NCI-H510A treated with DMSO at 0.1 percent for 48 hours (cell line): ENCODE data around the gene STXBP4.
A peak's percentile ranks its signal among the peaks of the same experiment; 100 is the strongest.

Experiments used
- DNase-seq: peaks from one replicate; lab custom pipeline; 2025; lab: John Stamatoyannopoulos, UW

STXBP4 gene

DNA sequence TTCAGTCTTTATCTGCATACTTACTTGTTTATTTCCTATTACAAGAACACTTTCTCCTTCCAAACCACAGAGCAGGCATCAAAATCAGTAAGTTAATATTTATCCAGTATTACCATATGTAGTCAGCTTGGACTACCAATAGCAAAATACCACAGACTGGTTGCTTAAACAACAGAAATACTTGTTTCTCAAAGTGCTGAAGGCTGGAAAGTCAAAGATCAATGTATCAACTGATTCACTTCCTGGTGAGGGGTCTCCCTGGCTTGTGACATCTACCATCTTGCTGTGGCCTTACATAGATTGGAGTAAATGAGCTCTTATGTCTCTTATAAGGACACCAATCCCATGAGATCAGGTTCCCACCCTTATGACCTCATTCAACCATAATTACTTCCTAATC lies 2.6 kb downstream of the STXBP4 start:
- no peak for DNase-seq

DNA sequence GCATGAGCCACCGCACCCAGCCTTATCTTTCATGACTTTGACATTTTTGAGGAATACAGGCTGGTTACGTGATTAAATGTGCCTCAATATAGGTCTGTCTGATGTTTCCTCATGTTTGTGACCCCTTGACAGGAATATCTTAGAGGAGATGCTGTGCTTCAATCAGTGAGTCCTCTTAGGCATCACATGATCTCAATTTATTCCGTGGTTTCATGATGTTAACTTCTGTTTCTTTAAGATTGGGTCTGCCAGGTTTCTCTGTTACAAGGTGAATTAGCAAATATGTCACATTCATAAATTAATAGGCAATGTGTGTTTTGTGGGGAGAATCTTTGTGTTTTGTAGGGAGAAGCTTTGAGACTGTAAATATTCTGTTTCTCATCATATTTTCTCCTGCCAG lies 3.3 kb downstream of the STXBP4 start:
- no peak for DNase-seq

DNA sequence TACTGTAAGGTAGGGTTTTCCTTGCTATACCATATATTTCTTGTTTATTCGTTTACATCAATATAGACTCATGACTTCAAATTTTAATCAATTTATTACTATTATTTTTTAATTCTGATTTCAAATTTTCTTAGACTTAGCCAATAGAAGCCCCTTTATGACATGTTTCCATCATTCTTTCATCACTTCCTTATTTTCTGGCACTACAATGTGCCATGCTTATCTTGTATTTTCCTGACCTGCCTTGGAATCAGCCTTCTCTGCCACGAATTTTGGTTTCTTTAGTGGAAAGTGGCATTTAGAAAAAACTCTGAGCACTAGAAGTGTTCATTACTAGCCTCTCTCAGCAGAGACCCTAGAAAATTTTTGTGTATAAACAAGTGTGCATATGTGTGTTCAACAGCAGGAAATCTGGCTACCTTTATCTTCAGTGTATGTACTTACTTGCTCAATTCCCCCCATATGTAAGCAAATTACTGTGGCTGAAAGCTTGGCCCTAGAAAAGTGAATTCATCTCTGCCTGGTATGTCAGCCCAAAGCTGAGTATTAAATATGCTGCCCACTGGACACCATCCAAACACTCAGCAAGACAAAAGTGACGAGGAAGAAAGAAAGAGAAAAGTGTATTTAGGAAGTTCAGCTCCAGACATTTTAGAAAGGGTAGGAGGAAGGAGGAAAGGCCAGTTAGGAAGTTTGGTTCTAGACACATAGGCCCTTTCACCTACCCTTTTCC lies 4.0 kb downstream of the STXBP4 start:
- DNase-seq, result no peak

DNA sequence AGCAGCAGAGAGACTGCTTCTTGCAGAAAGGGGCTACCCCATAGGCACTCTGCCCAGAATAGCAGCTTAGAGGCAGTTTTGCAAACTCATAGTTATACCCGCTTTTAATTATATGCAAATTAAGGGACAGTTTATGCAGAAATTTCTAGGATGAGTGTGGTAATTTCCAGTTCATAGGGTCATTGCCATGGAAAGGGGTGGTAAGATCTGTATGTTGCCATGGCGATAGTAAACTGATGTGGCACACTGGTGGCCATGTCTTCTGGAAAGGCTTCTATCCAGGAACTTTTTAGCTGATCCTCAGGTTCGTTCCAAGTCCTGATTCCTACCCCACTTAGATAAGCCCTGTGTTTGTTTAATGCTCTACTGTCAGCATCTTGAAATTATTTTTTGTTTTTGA lies 6.2 kb downstream of the STXBP4 start:
- no peak for DNase-seq

DNA sequence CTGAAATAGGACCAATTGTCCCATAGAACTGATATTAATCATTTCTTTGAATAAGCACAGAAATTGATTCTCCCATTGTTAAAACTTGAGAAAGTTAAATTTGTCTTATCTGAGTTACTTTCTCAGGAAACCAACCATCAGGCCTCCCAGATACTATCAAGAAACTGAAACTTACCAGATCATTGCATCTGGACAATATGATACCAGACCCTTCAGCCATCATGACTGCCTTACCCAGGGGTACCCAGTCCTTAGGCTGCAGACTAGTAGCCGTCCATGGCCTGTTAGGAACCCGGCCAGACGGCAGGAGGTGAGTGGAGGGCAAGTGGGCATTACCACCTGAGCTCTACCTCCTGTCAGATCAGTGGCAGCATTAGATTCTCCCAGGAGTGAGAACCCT lies 7.8 kb downstream of the STXBP4 start:
- DNase-seq, result no peak

DNA sequence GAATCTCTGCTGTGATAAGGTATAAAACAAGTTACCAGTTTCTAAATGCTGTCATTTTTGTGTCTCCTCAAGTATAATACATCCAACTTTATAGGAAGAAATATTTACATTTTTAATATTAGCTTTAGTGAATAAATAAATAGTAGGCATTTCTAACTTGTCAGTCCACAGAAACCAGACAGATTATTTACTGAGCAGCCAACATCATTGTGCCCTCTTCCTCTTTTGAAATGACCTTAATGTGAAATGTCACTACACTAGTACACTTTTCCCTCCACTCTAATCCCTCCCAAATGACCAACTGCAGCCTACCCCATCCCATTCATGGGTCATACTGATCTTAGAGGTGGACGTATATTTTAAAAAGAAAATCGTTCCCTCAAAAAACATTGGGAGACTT lies 9.2 kb downstream of the STXBP4 start:
- no peak for DNase-seq

DNA sequence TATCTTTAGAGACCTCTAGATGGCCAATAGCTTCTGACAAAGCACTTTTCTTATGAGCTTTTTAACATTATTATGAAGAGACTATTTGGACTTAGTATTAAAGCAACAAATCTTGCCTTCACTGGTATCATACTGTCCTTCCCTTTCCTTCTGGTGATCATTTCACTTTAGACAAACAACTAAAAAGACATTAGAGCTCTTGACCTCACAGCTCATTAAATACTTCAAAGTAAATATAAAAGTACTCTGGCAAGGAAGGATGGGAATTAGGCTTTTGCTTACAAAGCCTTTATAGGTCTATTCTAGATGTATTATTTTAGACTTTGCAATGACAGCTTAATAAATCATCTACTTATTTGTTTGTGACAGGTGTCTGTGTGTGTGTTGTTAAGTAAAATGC lies 11.1 kb downstream of the STXBP4 start:
- DNase-seq, result peak; percentile 51

DNA sequence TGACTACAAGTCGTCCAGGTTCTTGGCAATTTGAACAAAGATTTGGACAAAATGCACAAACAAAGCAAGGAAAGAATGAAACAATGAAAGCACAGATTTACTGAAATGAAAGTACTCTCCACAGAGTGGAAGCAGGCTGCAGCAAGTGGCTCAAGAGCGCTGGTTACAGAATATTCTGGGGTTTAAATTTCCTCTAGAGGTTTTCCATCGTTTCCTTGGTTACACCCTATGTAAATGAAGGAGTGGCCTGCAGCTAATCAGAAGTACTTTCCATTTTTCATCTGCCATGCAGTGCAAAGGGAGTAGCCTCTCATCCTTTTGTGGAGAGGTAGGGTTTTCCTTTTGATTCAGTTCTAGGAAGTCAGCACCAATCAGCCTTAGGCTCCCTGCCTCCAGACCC lies 11.8 kb downstream of the STXBP4 start:
- no peak for DNase-seq

DNA sequence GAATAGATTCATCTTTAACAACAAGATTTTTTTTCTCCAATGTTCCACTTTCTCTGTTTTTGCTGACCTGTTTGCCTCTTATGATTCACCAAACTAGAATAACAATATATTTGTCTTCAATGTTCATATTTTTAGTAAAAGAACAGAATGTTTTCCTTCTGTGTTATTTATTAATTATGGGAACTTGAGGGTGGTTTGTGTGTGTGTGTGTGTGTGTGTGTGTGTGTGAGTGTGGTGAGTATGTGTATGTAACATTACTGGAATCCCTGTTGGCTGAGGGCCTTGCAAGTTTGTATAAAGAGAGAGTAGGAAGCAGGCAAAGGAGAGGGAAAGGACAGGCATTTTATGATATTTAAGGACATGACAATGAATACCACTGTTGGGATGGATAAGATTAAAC lies 13.8 kb downstream of the STXBP4 start:
- no peak for DNase-seq

DNA sequence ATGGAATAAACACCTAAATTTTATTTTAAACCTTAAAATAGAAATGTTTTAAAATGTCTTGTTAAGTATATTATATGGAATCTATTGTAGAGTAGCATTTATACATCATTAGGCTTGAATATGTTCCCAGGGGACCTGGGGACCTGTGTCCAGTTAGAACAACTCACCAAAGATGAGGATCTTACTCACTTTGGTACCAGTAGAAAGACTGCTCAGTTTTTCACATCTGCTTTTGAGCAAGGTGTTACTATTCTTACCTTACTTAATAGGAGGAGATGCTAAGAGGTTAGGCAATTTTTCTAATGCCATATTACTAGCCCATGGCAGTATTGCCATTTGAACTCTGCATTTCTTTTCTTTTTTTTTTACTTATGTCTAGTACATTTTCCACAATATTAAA lies 14.7 kb downstream of the STXBP4 start:
- no peak for DNase-seq

DNA sequence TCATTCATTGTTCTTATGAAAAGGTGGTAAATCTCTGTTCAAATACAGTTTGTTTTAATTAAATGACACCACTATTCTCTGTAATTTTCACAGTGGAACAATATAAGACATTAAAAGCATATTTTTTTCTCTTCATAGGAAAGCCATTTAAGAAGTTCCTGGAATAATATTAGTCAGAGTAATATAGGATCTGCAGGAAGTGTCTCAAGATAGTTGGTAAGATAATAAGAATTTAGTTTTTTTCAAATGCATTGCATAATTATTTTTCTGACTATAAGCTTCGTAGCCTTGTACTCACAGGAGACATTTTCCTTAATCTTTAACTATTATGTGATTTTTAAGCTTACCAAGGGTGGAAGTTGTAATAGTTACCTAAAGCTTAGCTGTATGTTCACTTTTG lies 16.9 kb downstream of the STXBP4 start:
- no peak for DNase-seq

DNA sequence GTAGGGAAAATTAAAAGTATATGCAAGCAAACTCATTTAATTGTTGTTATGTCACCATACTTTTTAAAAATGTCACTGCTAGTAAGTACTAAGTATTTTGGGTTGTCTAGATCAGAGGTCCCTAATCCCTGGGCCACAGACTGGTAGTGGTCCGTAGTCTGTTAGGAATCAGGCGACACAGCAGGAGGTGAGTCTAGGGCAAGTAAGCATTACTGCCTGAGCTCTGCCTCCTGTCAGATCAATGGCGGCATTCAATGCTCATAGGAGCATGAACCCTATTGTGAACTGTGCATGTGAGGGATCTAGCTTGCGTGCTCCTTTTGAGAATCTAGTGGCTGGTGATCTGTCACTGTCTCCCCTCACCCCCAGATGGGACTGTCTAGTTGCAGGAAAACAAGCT lies 21.6 kb downstream of the STXBP4 start:
- no peak for DNase-seq

DNA sequence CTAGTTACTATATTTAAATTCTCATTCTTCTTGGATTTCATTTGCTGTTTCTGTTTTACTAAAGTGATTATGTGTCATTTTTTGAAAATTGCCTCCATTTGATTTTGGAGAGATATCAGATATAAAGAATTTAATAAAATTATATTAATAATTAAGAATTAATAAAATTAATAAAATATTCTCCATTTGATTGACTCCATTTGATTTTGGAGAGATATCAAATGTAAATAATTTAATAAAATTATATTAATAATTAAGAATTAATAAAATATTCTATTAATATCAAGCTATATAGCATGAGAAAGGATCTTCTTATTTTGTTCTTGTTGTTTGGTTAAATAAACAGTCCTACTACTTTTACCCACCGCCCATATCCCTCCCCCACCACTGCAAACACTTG lies 23.0 kb downstream of the STXBP4 start:
- no peak for DNase-seq

DNA sequence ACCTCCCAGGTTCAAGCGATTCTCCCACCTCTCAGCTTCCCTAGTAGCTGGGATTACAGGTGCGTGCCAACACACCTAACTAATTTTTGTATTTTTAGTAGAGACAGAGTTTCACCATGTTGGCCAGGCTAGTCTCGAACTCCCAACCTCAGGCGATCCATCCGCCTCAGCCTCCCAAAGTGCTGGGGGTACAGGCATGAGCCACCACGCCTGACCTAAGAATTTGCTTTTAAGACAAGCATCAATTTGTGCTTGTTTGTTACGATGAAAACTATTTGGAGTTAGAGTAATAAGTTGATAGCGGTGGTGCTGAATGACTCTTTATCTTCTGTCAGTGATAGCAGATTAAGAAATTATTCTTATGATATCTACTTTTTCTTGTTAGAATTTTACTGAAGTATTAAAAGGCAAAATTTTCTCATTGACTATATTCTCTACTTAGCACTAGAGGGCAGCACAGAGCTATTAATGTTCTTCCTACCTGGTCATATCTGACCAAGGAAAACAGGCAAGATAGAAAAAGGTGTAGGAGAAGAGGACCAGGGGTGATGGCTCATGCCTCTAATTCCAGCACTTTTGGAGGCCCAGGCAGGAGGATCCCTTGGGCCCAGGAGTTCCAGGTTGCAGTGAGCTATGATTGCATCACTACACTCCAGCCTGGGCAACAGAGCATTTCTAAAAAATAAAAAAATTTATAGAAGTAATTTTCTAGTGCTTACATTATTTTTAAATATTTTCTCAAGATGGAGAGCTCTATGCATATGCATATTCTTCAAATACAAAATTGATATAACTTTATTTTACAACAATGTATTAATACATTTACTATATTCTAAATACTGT lies 24.5 kb downstream of the STXBP4 start:
- peak; percentile 94 for DNase-seq

DNA sequence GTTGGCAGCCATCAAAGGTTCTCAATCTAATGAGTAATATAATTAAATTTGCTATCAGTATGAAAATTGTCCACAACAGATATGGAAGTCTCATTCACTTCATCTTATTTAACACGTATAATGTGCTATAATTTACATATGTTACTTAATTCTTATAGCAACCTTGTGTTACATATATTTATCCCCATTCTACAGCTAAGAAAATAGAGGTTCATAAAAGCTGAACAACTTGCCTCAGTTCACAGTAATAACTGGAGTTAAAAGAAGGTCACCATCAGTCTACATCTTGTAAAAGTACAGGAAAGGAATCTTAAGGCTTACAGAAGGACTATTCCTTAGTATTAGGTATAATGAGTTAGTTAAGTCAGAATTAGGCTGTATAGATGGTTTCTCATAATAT lies 27.9 kb downstream of the STXBP4 start:
- DNase-seq, result no peak

DNA sequence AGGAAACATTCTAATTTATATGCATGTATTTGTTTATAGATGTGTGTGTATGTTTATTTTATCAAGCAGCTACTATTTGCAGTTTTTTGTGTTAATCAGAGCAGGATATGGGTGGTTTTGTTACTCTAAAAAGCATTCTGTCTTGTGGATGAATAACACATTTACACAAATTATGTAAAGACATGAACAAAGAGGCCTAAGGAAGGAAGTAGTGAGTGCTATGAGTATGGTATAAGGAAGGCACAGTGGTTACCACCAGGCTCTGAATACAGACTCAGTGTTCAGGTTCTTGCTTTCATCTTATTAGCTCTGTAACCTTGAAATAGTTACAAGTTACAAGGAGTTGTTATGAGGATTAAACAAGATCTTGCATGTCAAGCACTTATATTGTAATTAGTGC lies 33.9 kb downstream of the STXBP4 start:
- no peak for DNase-seq

DNA sequence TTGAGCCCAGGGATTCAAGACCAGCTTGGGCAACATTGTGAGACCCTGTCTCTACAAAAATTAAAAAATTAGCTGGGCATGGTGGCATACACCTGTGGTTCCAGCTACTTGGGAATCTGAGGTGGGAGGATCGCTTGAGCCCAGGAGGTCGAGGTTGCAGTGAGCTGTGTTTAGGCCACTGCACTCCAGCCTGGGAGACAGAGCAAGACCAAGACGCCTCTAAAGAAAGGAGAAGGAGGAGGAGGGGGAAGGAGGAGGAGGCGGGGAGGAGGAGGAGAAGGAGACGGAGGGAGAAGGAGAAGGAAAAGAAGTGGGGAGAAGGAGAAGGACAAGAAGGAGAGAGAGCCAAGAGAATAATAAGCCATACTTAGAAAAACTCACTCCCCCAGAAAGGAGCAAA lies 35.9 kb downstream of the STXBP4 start:
- no peak for DNase-seq

DNA sequence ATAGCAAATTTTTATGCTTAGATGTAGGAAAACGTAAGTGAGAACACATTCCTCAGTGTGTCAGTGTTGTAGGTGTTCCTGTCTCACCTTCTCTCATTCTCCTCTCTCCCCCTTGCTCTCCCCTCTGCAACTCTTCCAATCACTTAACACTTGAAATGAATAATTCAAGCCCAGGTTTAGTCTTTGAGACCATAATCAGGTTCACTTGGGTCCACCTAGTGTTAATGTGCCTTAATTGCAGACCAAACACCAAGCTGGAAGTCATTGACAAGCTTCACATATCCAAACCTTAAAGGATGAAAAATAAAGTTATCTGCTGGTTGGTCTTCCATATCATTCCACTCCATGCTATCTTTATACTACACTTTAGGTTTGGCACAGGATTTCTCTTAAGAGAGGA lies 37.0 kb downstream of the STXBP4 start:
- no peak for DNase-seq

DNA sequence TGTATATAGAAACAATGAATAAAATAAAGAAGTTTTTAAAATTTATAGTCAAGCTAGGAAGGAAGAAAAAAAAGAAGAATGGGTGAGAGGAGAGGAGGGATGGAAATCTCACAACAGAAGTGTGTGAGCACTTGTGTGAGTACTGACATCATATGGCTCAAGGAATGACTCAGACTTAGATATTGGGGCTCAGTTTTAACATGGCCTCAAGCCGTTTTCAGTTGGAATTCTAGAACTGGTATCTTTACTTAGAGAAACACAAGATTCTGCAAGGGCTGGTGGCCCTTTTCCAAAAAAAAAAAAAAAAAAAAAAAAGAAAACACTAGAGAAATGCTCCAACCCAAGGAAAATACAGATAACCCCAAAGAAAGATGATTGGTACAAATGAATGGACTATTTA lies 55.1 kb downstream of the STXBP4 start:
- DNase-seq, result no peak

DNA sequence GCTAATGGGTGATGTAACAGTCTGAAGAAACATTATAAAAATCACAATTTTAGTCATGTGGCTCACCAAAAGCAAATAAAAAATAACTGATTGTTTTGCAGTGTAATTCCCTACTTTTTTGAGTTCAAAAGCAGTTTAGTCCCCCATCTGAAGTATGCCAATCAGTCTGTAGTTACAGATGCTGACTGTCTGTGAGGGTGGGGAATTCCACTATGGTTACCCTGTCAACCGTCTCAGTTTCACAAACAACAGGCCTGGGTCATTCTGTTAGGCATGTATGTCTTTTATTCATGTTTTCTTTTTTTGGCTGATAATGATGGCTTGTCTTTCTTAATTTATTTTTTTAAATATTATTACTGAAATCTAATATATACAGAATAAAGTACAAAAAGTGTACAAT lies 69.3 kb downstream of the STXBP4 start:
- DNase-seq, result no peak

DNA sequence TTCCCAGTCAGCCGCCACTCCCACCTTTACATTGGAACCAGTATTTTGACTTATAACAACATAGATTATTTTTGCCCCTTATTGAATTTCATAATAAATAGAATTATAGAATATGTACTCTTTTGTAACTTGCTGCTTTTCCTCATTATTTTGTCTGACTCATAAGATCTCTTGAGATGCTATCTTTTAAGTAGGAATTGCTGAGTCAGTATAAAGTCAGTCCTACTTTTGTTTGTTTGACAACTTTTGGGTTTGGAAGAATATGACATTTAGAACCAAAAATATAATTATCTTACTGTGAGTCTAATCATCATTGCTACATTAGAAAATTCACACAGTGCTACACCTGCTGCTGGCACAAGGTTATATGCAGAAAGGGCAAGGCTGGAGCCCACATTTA lies 69.7 kb downstream of the STXBP4 start:
- no peak for DNase-seq

DNA sequence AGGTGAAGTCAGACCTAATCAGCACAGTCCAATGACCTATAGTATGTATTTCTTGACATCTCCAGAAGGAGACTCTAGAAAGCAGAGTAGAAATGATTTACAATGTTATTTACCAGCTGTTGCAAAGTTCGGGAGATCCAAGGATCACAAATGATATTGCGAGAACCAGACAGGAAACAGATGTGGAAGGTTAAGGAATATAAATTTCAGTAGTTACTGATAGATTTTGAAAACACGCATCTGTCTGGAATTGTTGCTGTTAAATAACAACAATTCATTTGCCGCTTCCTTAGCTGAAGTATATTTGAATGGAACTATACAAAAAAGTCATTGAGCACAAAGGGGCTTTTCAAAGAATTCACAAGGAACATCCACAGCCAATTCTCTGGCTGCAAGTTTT lies 72.0 kb downstream of the STXBP4 start:
- no peak for DNase-seq

DNA sequence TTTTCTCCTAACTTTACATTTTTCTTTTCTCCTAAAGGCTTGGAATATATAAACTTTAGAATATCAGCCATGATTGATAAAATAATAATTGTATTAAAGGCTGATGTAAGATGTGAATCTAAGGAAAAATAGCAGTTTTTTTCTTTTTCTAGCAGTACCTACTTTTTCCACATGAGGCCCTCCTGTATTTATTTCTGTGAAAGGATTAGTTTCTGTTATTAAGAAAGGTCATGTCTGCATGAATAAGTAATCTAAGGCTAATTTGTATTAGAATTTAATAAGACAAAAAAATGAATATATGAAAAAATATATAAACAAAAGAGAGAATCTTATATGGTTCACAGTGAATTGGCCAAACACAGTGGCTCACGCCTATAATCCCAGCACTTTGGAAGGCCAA lies 85.3 kb downstream of the STXBP4 start:
- no peak for DNase-seq

DNA sequence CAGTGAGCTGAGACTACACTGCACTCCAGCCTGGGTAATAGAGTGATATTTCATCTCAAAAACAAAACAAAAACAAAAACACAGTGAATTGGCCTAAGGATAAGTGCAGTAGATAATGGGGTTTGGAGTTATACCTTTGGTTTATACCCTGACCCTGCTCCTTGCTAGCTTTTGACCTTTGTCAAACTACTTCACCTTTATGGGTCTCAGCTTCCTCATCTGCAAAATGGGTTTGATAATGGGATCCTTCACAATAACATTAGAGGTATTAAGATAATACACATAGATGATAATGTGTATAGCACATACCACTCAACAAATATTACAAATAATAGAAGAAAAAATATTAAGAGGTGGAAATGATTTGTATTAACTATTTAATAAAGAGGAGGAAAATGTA lies 85.9 kb downstream of the STXBP4 start:
- DNase-seq, result no peak
